HL-60 (cell line): ENCODE measurements around the gene PRRG3.

Experiments
- GABPA ChIP-seq: IDR thresholded peaks from 2 replicates; pipeline ENCODE4 v1.6.1; 2012; ENCODE audit warnings: low read depth
- POLR2AphosphoS5 ChIP-seq: IDR thresholded peaks from 2 replicates; pipeline ENCODE4 v1.6.1; 2012; ENCODE audit warnings: low read depth
- SPI1 ChIP-seq: IDR thresholded peaks from 2 replicates; pipeline ENCODE4 v1.6.1; 2012; ENCODE audit warnings: low read depth, mild to moderate bottlenecking, borderline replicate concordance
- TF ChIP-seq, protein P1 (sequence below): IDR thresholded peaks from one replicate; pipeline ENCODE4 v1.5.1; 2011; ENCODE audit warnings: low read length, control low read depth, inconsistent platforms; ENCODE audit not compliant: insufficient read depth
- TF ChIP-seq, protein P2 (sequence below): IDR thresholded peaks from 2 replicates; pipeline ENCODE4 v1.6.1; 2012; ENCODE audit warnings: low read depth; ENCODE audit not compliant: insufficient replicate concordance

DNA sequence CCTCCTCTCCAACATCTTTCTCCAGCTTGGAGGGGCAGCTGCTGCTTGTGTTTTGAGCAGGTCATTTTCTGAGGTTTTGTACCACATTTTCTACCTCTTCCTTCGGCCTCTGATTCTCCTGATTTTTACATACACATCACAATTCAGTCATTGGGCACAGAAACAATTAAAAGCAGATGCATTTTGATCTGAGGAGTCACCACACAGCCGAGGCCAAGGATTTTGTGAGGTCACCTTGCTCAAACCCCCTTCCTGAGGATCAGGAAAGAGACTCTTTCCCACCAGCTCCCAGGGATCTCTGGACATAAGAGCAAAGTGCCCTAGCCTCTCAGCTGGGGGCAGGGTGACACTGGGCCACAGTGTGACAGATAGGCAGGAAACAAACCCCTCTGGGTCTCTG lies 15.2 kb downstream of the PRRG3 start:
- TF ChIP-seq, protein P1, sequence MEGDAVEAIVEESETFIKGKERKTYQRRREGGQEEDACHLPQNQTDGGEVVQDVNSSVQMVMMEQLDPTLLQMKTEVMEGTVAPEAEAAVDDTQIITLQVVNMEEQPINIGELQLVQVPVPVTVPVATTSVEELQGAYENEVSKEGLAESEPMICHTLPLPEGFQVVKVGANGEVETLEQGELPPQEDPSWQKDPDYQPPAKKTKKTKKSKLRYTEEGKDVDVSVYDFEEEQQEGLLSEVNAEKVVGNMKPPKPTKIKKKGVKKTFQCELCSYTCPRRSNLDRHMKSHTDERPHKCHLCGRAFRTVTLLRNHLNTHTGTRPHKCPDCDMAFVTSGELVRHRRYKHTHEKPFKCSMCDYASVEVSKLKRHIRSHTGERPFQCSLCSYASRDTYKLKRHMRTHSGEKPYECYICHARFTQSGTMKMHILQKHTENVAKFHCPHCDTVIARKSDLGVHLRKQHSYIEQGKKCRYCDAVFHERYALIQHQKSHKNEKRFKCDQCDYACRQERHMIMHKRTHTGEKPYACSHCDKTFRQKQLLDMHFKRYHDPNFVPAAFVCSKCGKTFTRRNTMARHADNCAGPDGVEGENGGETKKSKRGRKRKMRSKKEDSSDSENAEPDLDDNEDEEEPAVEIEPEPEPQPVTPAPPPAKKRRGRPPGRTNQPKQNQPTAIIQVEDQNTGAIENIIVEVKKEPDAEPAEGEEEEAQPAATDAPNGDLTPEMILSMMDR, result no peak
- TF ChIP-seq, protein P2, sequence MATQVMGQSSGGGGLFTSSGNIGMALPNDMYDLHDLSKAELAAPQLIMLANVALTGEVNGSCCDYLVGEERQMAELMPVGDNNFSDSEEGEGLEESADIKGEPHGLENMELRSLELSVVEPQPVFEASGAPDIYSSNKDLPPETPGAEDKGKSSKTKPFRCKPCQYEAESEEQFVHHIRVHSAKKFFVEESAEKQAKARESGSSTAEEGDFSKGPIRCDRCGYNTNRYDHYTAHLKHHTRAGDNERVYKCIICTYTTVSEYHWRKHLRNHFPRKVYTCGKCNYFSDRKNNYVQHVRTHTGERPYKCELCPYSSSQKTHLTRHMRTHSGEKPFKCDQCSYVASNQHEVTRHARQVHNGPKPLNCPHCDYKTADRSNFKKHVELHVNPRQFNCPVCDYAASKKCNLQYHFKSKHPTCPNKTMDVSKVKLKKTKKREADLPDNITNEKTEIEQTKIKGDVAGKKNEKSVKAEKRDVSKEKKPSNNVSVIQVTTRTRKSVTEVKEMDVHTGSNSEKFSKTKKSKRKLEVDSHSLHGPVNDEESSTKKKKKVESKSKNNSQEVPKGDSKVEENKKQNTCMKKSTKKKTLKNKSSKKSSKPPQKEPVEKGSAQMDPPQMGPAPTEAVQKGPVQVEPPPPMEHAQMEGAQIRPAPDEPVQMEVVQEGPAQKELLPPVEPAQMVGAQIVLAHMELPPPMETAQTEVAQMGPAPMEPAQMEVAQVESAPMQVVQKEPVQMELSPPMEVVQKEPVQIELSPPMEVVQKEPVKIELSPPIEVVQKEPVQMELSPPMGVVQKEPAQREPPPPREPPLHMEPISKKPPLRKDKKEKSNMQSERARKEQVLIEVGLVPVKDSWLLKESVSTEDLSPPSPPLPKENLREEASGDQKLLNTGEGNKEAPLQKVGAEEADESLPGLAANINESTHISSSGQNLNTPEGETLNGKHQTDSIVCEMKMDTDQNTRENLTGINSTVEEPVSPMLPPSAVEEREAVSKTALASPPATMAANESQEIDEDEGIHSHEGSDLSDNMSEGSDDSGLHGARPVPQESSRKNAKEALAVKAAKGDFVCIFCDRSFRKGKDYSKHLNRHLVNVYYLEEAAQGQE, result no peak
- TF ChIP-seq GABPA (no peak), POLR2AphosphoS5 (no peak), SPI1 (no peak)
